ENCODE measurements around the gene SPATC1L. TPM values are rescaled to one million over a fixed set of nuclear protein-coding genes. Genes with fewer than 3 reads are reported as not detected.
A peak's percentile ranks its signal among the peaks of the same experiment; 100 is the strongest.

Gene SPATC1L
- total RNA-seq, 1 donor from 2014 or later = 25.3 TPM

DNA sequence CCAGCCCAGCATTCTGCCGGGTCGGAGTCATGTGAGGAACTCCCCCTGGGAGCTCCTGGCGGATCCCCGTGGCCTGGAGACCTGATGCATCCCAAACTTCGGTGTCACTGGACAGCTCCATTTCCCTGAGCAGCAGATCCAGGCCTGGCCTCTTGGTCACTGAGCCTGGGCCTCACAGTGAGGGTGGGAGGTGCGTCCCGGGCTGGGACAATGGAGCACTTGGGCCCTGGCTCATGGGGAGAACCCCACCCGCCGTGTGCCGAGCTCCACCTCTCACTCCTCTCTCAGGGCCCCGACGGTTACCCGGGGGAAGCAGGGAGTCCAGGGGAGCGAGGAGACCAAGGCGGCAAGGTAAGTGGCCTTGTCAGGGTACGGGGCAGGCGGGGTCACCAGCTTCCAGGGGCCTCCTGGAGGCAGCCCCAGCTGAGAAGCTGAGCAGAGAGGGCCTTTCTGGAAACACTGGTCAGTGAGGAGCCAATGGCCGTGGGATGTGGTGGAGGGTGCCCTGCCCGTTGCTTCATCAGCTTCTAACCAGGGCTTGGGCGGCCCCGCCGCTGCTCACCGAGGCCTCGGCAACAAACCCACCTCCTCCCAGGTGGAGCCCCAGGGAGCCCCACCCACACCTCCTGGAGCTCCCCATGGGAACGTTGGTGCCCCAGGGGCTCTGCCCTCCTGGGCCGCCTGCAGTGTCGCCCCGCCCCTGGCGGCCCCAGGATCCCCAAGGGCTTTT, 66.5 kb downstream of the SPATC1L start:
- no peaks in the 10 kb centered on the region for H3K9me3 Mint-ChIP-seq (ENCODE audit: unreplicated experiment)
- no peak overlapping the region for H3K27ac Mint-ChIP-seq (ENCODE audit: unreplicated experiment)
- H3K36me3 Mint-ChIP-seq (ENCODE audit: low read depth, unreplicated experiment) = peaks cover 36% of the 10 kb centered on the region
- no peaks in the 10 kb centered on the region for H3K4me1 Mint-ChIP-seq (ENCODE audit: unreplicated experiment)
- peak; percentile 2 for DNase-seq (ENCODE audit: low spot score)
- TF ChIP-seq, protein P1, sequence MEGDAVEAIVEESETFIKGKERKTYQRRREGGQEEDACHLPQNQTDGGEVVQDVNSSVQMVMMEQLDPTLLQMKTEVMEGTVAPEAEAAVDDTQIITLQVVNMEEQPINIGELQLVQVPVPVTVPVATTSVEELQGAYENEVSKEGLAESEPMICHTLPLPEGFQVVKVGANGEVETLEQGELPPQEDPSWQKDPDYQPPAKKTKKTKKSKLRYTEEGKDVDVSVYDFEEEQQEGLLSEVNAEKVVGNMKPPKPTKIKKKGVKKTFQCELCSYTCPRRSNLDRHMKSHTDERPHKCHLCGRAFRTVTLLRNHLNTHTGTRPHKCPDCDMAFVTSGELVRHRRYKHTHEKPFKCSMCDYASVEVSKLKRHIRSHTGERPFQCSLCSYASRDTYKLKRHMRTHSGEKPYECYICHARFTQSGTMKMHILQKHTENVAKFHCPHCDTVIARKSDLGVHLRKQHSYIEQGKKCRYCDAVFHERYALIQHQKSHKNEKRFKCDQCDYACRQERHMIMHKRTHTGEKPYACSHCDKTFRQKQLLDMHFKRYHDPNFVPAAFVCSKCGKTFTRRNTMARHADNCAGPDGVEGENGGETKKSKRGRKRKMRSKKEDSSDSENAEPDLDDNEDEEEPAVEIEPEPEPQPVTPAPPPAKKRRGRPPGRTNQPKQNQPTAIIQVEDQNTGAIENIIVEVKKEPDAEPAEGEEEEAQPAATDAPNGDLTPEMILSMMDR (IDR thresholded peaks at IDR 0.05; ENCODE audit: unreplicated experiment) = no peak
- peaks cover 2% of the 10 kb centered on the region for H3K27me3 Mint-ChIP-seq (ENCODE audit: unreplicated experiment)
- no peak overlapping the region for H3K4me3 Mint-ChIP-seq (ENCODE audit: unreplicated experiment)

- peak; percentile 2 for DNase-seq (ENCODE audit: low spot score)
- H3K27ac Mint-ChIP-seq (ENCODE audit: unreplicated experiment) = no peak overlapping the region
- TF ChIP-seq, protein P1 (IDR thresholded peaks at IDR 0.05; ENCODE audit: unreplicated experiment) = no peak
- peak overlapping the region; percentile 51 for H3K4me3 Mint-ChIP-seq (ENCODE audit: unreplicated experiment)
- H3K9me3 Mint-ChIP-seq (ENCODE audit: unreplicated experiment) = no peaks in the 10 kb centered on the region
- peaks cover 34% of the 10 kb centered on the region for H3K36me3 Mint-ChIP-seq (ENCODE audit: low read depth, unreplicated experiment)
- no peaks in the 10 kb centered on the region for H3K4me1 Mint-ChIP-seq (ENCODE audit: unreplicated experiment)
- no peaks in the 10 kb centered on the region for H3K27me3 Mint-ChIP-seq (ENCODE audit: unreplicated experiment)
These were observed 67.3 kb downstream of the SPATC1L start for GRCh38 chr21:46116776-46117585.

DNA sequence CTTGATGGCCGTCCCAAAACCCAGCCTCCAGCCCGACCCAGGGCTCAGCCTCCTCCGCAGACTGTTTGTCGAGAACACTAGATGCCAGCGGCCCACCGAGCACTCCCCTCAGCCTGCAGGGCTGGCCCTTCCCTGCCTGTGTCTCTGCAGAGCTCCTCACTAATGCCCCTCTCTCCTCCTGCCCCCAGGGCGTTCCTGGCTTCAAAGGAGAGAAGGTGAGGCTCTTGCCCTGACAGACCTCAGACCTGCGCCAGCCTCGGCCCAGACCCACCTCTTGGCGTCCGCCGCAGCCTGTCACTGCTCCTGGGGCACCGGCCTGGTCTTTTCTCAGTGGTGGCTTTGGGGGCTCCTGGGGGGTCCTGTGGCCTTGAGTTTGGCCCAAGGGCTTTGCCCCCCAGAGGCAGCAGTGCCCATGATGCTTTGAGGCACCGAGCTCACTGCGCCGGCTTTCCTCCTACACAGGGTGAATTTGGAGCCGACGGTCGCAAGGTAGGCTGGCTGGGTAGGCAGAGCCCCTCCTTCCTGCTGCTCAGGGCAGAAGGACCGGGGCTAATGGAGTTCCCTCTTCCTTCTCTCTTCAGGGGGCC, 68.0 kb downstream of the SPATC1L start:
- H3K4me3 Mint-ChIP-seq (ENCODE audit: unreplicated experiment) = no peak overlapping the region
- no peak overlapping the region for H3K27ac Mint-ChIP-seq (ENCODE audit: unreplicated experiment)
- DNase-seq (ENCODE audit: low spot score) = peak; percentile 2
- peaks cover 33% of the 10 kb centered on the region for H3K36me3 Mint-ChIP-seq (ENCODE audit: low read depth, unreplicated experiment)
- no peaks in the 10 kb centered on the region for H3K27me3 Mint-ChIP-seq (ENCODE audit: unreplicated experiment)
- no peaks in the 10 kb centered on the region for H3K9me3 Mint-ChIP-seq (ENCODE audit: unreplicated experiment)
- TF ChIP-seq, protein P1 (IDR thresholded peaks at IDR 0.05; ENCODE audit: unreplicated experiment) = no peak
- H3K4me1 Mint-ChIP-seq (ENCODE audit: unreplicated experiment) = no peaks in the 10 kb centered on the region

DNA sequence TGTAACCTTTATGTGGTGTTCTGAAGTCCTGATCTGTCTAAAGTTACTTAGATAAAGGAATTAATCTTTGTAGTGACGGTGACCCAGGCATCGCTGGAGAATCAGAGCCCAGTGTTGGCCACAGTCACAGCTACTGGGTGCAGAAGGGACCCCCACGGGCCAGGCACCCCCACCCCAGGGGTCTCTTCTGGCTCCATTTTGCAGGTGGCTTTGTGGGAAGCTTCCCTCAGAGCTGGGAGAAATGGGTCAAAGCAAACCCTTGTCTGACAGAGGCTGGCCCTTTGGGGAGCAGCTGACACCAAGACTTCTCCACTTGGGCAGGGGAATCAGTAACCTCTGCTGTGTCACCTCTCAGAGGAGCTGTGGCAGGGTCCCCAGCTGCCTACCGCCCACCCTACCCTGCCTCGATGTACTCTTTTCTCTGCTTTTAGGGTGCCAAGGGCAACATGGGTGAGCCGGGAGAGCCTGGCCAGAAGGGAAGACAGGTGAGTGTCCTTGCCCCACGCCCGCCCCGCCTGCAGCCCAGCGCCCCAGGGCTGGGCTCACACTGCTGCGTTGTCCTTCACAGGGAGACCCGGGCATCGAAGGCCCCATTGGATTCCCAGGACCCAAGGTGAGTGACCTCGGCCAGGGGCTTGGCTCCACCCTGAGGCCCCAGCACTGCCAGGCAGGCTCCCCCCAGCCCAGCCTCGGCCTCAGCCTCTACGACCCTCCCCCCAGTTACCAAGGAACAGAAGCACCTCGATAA, 68.6 kb downstream of the SPATC1L start:
- peak; percentile 2 for DNase-seq (ENCODE audit: low spot score)
- TF ChIP-seq, protein P1 (IDR thresholded peaks at IDR 0.05; ENCODE audit: unreplicated experiment) = no peak
- Mint-ChIP-seq H3K27ac (ENCODE audit: unreplicated experiment) (no peak overlapping the region), H3K4me1 (ENCODE audit: unreplicated experiment) (no peaks in the 10 kb centered on the region), H3K9me3 (ENCODE audit: unreplicated experiment) (no peaks in the 10 kb centered on the region), H3K27me3 (ENCODE audit: unreplicated experiment) (no peaks in the 10 kb centered on the region), H3K4me3 (ENCODE audit: unreplicated experiment) (no peak overlapping the region), H3K36me3 (ENCODE audit: low read depth, unreplicated experiment) (peaks cover 33% of the 10 kb centered on the region)
